ENCODE measurements around the gene PFDN1. TPM values are rescaled to one million over a fixed set of nuclear protein-coding genes. Genes with fewer than 3 reads are reported as not detected.

The PFDN1 gene
- polyA plus RNA-seq, 1 donor from 2014 or later, result 147 TPM

DNA sequence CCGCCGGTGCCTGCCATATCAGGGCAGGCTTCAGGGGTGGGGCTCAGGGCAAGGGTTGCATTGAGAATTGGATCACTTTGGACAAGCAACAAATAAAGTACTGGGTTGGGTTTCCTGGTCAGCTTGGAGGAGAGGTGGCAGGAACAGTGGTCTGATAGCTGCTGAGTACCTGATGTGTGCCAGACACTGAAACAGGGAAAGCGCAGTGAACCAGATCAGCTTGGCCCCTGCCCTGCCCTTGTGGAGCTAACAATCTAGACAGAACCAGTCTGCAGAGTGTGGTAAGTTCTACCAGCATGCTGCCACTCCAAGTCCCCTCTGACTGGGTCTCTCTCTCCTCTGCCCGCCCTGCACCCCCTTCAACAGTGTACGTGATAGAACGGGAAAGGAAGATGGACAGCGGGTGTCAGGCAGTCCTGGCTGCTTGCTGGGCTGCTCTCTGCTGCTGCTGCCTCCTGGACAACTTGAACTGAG lies 74.5 kb downstream of the PFDN1 start (continued):
- TF ChIP-seq, protein P1, sequence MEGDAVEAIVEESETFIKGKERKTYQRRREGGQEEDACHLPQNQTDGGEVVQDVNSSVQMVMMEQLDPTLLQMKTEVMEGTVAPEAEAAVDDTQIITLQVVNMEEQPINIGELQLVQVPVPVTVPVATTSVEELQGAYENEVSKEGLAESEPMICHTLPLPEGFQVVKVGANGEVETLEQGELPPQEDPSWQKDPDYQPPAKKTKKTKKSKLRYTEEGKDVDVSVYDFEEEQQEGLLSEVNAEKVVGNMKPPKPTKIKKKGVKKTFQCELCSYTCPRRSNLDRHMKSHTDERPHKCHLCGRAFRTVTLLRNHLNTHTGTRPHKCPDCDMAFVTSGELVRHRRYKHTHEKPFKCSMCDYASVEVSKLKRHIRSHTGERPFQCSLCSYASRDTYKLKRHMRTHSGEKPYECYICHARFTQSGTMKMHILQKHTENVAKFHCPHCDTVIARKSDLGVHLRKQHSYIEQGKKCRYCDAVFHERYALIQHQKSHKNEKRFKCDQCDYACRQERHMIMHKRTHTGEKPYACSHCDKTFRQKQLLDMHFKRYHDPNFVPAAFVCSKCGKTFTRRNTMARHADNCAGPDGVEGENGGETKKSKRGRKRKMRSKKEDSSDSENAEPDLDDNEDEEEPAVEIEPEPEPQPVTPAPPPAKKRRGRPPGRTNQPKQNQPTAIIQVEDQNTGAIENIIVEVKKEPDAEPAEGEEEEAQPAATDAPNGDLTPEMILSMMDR (IDR thresholded peaks at IDR 0.05; ENCODE audit: poor library complexity, severe bottlenecking), result no peak

DNA sequence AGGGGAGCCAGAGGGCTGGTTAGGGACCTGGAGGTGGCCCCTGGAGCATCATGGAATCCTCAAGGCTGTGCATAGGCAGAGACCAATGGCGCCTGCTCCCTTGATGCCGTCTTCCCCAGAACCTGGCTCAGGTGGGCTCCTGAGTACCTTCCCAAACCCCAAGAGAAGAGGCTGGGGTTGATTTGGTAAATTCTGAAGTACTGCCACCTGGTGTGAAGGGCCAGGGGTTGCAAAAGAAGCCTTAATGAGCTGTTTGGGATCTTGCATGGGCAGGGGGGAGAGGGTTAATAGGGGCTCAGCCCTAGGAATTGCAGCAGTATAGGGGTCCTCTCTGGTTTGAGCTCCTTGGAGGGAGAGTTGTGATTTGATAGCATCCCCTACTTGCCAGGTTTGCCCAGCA lies 75.9 kb downstream of the PFDN1 start:
- Histone ChIP-seq H3K36me3 (ENCODE audit: insufficient read depth, low read length) (no peaks in the 10 kb centered on the region), H2AFZ (ENCODE audit: low read depth, low read length) (no peak overlapping the region), H3K9me2 (ENCODE audit: insufficient read depth, low read length) (no peaks in the 10 kb centered on the region), H3K9ac (ENCODE audit: low read length) (no peak overlapping the region), H3F3A (ENCODE audit: insufficient read depth, low read length, poor library complexity, severe bottlenecking) (no peaks in the 10 kb centered on the region), H4K20me1 (ENCODE audit: insufficient read depth) (no peaks in the 10 kb centered on the region), H3K79me2 (replicated peaks; ENCODE audit: insufficient read depth, low read length) (no peaks in the 10 kb centered on the region), H3K4me3 (ENCODE audit: low read length) (no peak overlapping the region), H3K4me2 (ENCODE audit: low read length) (no peak overlapping the region), H3K9me3 (ENCODE audit: low read length) (no peaks in the 10 kb centered on the region), H3K27ac (ENCODE audit: low read length) (no peak overlapping the region), H3K27me3 (ENCODE audit: insufficient read depth, low read depth, low read length) (no peaks in the 10 kb centered on the region)
- TF ChIP-seq MXI1 (conservative IDR thresholded peaks at IDR 0.05; ENCODE audit: poor library complexity, severe bottlenecking) (no peak), TAF1 (IDR thresholded peaks at IDR 0.05; ENCODE audit: low read depth) (no peak)
- TF ChIP-seq, protein P1 (IDR thresholded peaks at IDR 0.05; ENCODE audit: poor library complexity, severe bottlenecking), result no peak

DNA sequence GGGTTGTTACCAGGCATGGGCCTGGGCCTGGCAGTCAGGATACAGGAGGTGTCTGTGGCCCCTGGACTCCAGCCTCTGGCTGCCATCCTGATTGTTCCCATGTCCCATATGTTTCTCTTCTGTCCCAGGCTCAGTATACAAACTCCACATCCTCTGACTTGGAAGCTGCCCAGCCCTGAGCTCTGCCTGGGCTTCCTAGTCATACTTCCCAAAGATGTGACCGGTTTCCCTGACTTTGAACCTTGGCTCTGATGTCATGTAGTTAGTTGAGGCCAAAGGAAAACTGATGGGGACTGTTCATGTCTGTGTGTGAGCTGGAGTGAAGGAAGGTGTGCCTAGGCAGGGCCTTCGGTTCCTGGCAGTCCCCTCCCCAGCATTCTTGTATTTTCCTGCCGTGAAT lies 77.5 kb downstream of the PFDN1 start:
- Histone ChIP-seq H3K4me2 (ENCODE audit: low read length) (no peak overlapping the region), H3K9me2 (ENCODE audit: insufficient read depth, low read length) (no peaks in the 10 kb centered on the region), H3K9ac (ENCODE audit: low read length) (no peak overlapping the region), H3K9me3 (ENCODE audit: low read length) (no peaks in the 10 kb centered on the region), H3F3A (ENCODE audit: insufficient read depth, low read length, poor library complexity, severe bottlenecking) (no peaks in the 10 kb centered on the region), H3K79me2 (replicated peaks; ENCODE audit: insufficient read depth, low read length) (no peaks in the 10 kb centered on the region), H2AFZ (ENCODE audit: low read depth, low read length) (no peak overlapping the region), H3K36me3 (ENCODE audit: insufficient read depth, low read length) (no peaks in the 10 kb centered on the region), H3K27ac (ENCODE audit: low read length) (no peak overlapping the region), H4K20me1 (ENCODE audit: insufficient read depth) (no peaks in the 10 kb centered on the region), H3K4me3 (ENCODE audit: low read length) (no peak overlapping the region), H3K27me3 (ENCODE audit: insufficient read depth, low read depth, low read length) (no peaks in the 10 kb centered on the region)
- TF ChIP-seq, protein P1 (IDR thresholded peaks at IDR 0.05; ENCODE audit: poor library complexity, severe bottlenecking), result no peak
- TF ChIP-seq TAF1 (IDR thresholded peaks at IDR 0.05; ENCODE audit: low read depth), result no peak
- TF ChIP-seq EP300 (conservative IDR thresholded peaks at IDR 0.05; ENCODE audit: poor library complexity, severe bottlenecking), result no peak
- no peak for TF ChIP-seq POLR2AphosphoS5 (IDR thresholded peaks at IDR 0.05)
- no peak for TF ChIP-seq SMC3 (conservative IDR thresholded peaks at IDR 0.05; ENCODE audit: poor library complexity)
- TF ChIP-seq RAD21 (conservative IDR thresholded peaks at IDR 0.05), result no peak
- no peak for TF ChIP-seq EZH2 (IDR thresholded peaks at IDR 0.05; ENCODE audit: borderline replicate concordance, insufficient read depth, low read length, poor library complexity, severe bottlenecking)
- TF ChIP-seq, protein P2, sequence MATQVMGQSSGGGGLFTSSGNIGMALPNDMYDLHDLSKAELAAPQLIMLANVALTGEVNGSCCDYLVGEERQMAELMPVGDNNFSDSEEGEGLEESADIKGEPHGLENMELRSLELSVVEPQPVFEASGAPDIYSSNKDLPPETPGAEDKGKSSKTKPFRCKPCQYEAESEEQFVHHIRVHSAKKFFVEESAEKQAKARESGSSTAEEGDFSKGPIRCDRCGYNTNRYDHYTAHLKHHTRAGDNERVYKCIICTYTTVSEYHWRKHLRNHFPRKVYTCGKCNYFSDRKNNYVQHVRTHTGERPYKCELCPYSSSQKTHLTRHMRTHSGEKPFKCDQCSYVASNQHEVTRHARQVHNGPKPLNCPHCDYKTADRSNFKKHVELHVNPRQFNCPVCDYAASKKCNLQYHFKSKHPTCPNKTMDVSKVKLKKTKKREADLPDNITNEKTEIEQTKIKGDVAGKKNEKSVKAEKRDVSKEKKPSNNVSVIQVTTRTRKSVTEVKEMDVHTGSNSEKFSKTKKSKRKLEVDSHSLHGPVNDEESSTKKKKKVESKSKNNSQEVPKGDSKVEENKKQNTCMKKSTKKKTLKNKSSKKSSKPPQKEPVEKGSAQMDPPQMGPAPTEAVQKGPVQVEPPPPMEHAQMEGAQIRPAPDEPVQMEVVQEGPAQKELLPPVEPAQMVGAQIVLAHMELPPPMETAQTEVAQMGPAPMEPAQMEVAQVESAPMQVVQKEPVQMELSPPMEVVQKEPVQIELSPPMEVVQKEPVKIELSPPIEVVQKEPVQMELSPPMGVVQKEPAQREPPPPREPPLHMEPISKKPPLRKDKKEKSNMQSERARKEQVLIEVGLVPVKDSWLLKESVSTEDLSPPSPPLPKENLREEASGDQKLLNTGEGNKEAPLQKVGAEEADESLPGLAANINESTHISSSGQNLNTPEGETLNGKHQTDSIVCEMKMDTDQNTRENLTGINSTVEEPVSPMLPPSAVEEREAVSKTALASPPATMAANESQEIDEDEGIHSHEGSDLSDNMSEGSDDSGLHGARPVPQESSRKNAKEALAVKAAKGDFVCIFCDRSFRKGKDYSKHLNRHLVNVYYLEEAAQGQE (IDR thresholded peaks at IDR 0.05; ENCODE audit: borderline replicate concordance), result no peak
- no peak for TF ChIP-seq MXI1 (conservative IDR thresholded peaks at IDR 0.05; ENCODE audit: poor library complexity, severe bottlenecking)
